IMR-90 (cell line): ENCODE results near the gene PHF20.

Experiments
- BHLHE40 ChIP-seq: fragments of 150-350 bp; IDR thresholded peaks from 2 replicates; pipeline ENCODE4 v1.6.1; 2016; ENCODE audit warnings: mild to moderate bottlenecking, low read depth, low read length
- CEBPB ChIP-seq: IDR thresholded peaks from 2 replicates; pipeline ENCODE4 v1.6.1; 2012; ENCODE audit warnings: low read depth, low read length, improper control_type of control experiment
- FOS ChIP-seq: fragments of 150-350 bp; IDR thresholded peaks from 2 replicates; pipeline ENCODE4 v1.6.1; 2016; ENCODE audit warnings: low read depth, low read length
- MAFK ChIP-seq: IDR thresholded peaks from 2 replicates; pipeline ENCODE4 v1.6.1; 2012; ENCODE audit warnings: low read depth, low read length, improper control_type of control experiment
- MAZ ChIP-seq: IDR thresholded peaks from 2 replicates; pipeline ENCODE4 v1.6.1; 2012; ENCODE audit warnings: low read depth, mild to moderate bottlenecking, low read length, improper control_type of control experiment, moderate library complexity, borderline replicate concordance
- MXI1 ChIP-seq: IDR thresholded peaks from 2 replicates; pipeline ENCODE4 v1.6.1; 2012; ENCODE audit warnings: low read depth, mild to moderate bottlenecking, low read length, moderate library complexity, borderline replicate concordance
- NFE2L2 ChIP-seq: fragments of 150-350 bp; IDR thresholded peaks from 2 replicates; pipeline ENCODE4 v1.6.1; 2016; ENCODE audit warnings: low read depth, mild to moderate bottlenecking, low read length
- POLR2A ChIP-seq: IDR thresholded peaks from 2 replicates; pipeline ENCODE4 v1.6.1; 2012; ENCODE audit warnings: mild to moderate bottlenecking, low read depth, low read length
- RAD21 ChIP-seq: IDR thresholded peaks from 2 replicates; pipeline ENCODE4 v1.6.1; 2012; ENCODE audit warnings: low read length, improper control_type of control experiment
- RCOR1 ChIP-seq: IDR thresholded peaks from 2 replicates; pipeline ENCODE4 v1.6.1; 2012; ENCODE audit warnings: mild to moderate bottlenecking, low read length, improper control_type of control experiment; ENCODE audit not compliant: insufficient replicate concordance
- RFX5 ChIP-seq: IDR thresholded peaks from 2 replicates; pipeline ENCODE4 v1.8.0; 2012; ENCODE audit warnings: low read depth, mild to moderate bottlenecking, low read length, moderate library complexity
- SMC3 ChIP-seq: fragments of 150-350 bp; IDR thresholded peaks from 2 replicates; pipeline ENCODE4 v1.6.1; 2016; ENCODE audit warnings: low read depth, mild to moderate bottlenecking, antibody characterized with exemption, low read length, moderate library complexity
- TF ChIP-seq, protein P1 (sequence below): conservative IDR thresholded peaks from 2 replicates; pipeline ENCODE4 v1.5.1; 2012; ENCODE audit warnings: mild to moderate bottlenecking, low read depth, low read length, improper control_type of control experiment
- TF ChIP-seq, protein P2 (sequence below): fragments of 150-350 bp; IDR thresholded peaks from 2 replicates; pipeline ENCODE4 v1.6.1; 2016; ENCODE audit warnings: low read depth, mild to moderate bottlenecking, low read length, moderate library complexity, borderline replicate concordance

DNA sequence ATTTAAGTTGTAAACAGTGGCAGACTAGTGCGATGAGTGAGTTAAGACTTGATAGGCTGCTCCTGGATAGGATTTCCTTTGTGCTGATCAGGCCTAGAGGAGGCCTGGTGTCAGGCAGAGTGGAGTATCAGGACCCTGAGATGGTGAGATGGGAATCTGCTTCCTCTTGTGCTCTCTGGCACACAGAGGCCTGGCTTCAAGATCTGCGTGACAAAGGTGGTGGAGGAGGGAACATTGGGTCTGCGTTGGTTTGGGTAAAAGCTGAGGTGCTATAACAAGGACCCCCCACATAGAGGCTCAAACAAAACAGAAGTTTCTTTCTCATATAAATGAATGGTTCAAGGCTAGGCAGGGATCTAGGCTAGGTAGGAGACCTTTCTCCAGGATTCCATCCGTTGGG is 162.2 kb downstream of the PHF20 start:
- no peak for TF ChIP-seq POLR2A
- TF ChIP-seq, protein P1, sequence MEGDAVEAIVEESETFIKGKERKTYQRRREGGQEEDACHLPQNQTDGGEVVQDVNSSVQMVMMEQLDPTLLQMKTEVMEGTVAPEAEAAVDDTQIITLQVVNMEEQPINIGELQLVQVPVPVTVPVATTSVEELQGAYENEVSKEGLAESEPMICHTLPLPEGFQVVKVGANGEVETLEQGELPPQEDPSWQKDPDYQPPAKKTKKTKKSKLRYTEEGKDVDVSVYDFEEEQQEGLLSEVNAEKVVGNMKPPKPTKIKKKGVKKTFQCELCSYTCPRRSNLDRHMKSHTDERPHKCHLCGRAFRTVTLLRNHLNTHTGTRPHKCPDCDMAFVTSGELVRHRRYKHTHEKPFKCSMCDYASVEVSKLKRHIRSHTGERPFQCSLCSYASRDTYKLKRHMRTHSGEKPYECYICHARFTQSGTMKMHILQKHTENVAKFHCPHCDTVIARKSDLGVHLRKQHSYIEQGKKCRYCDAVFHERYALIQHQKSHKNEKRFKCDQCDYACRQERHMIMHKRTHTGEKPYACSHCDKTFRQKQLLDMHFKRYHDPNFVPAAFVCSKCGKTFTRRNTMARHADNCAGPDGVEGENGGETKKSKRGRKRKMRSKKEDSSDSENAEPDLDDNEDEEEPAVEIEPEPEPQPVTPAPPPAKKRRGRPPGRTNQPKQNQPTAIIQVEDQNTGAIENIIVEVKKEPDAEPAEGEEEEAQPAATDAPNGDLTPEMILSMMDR = no peak
- TF ChIP-seq MAZ = no peak
- TF ChIP-seq, protein P2, sequence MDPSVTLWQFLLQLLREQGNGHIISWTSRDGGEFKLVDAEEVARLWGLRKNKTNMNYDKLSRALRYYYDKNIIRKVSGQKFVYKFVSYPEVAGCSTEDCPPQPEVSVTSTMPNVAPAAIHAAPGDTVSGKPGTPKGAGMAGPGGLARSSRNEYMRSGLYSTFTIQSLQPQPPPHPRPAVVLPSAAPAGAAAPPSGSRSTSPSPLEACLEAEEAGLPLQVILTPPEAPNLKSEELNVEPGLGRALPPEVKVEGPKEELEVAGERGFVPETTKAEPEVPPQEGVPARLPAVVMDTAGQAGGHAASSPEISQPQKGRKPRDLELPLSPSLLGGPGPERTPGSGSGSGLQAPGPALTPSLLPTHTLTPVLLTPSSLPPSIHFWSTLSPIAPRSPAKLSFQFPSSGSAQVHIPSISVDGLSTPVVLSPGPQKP = no peak
- no peak for TF ChIP-seq RAD21
- no peak for TF ChIP-seq NFE2L2
- TF ChIP-seq BHLHE40 = no peak
- TF ChIP-seq SMC3 = no peak
- no peak for TF ChIP-seq FOS
- no peak for TF ChIP-seq MAFK
- TF ChIP-seq MXI1 = no peak
- no peak for TF ChIP-seq CEBPB
- no peak for TF ChIP-seq RCOR1
- TF ChIP-seq RFX5 = no peak
